Glutamatergic neuron (in vitro differentiated cells): ENCODE measurements around the gene M6PR. TPM values are rescaled to one million over a fixed set of nuclear protein-coding genes. Genes with fewer than 3 reads are reported as not detected.

Source experiments
- DNase-seq: peaks from one replicate; pipeline ENCODE4 v3.0.0; 2022
- H3K27ac Mint-ChIP-seq: one replicate; pipeline ENCODE4 v1.8.0; 2020; ENCODE audit warnings: mild to moderate bottlenecking, mixed read lengths, inconsistent platforms; ENCODE audit not compliant: unreplicated experiment
- H3K27me3 Mint-ChIP-seq: one replicate; pipeline ENCODE4 v1.8.0; 2020; ENCODE audit warnings: mild to moderate bottlenecking, moderate library complexity, mixed read lengths, inconsistent platforms; ENCODE audit not compliant: unreplicated experiment
- H3K36me3 Mint-ChIP-seq: one replicate; pipeline ENCODE4 v1.8.0; 2020; ENCODE audit warnings: mild to moderate bottlenecking, mixed read lengths, inconsistent platforms; ENCODE audit not compliant: unreplicated experiment
- H3K4me1 Mint-ChIP-seq: one replicate; pipeline ENCODE4 v1.8.0; 2020; ENCODE audit warnings: mild to moderate bottlenecking, low read depth, mixed read lengths, inconsistent platforms; ENCODE audit not compliant: unreplicated experiment
- H3K4me3 Mint-ChIP-seq: one replicate; pipeline ENCODE4 v1.8.0; 2020; ENCODE audit warnings: mild to moderate bottlenecking, mixed read lengths, inconsistent platforms; ENCODE audit not compliant: unreplicated experiment
- H3K9me3 Mint-ChIP-seq: one replicate; pipeline ENCODE4 v1.8.0; 2020; ENCODE audit warnings: mild to moderate bottlenecking, moderate library complexity, mixed read lengths, inconsistent platforms; ENCODE audit not compliant: unreplicated experiment
- long read RNA-seq: library from polyadenylated mRNA; unstranded; transcript quantifications from one replicate; pipeline ENCODE4 v2.0.0, GENCODE V29; 2020; ENCODE audit not compliant: unreplicated experiment
- total RNA-seq: library from RNA; stranded (reverse); fragmentation: NEBNext Ultra II Directional; extraction: Animal tissue kit (Norgen Biotek cat#: 25700); gene quantifications from one replicate; pipeline ENCODE4 v1.2.1, GENCODE V29; 2021; ENCODE audit not compliant: unreplicated experiment
- TF ChIP-seq, protein P1 (sequence below): fragments of 200-600 bp; sonication (generic); IDR thresholded peaks from one replicate; pipeline ENCODE4 v1.5.0; 2021; ENCODE audit not compliant: partially characterized antibody, unreplicated experiment

M6PR gene
- 98.8 TPM for total RNA-seq
- long read RNA-seq, transcript M6PR-201 (7 exons, 2,756 nt): major isoform, 43 of 59 reads
- long read RNA-seq, partial matches to known transcripts: 6 of 59 reads
- long read RNA-seq, other reads (novel, unspliced or antisense): 10 of 59 reads

DNA sequence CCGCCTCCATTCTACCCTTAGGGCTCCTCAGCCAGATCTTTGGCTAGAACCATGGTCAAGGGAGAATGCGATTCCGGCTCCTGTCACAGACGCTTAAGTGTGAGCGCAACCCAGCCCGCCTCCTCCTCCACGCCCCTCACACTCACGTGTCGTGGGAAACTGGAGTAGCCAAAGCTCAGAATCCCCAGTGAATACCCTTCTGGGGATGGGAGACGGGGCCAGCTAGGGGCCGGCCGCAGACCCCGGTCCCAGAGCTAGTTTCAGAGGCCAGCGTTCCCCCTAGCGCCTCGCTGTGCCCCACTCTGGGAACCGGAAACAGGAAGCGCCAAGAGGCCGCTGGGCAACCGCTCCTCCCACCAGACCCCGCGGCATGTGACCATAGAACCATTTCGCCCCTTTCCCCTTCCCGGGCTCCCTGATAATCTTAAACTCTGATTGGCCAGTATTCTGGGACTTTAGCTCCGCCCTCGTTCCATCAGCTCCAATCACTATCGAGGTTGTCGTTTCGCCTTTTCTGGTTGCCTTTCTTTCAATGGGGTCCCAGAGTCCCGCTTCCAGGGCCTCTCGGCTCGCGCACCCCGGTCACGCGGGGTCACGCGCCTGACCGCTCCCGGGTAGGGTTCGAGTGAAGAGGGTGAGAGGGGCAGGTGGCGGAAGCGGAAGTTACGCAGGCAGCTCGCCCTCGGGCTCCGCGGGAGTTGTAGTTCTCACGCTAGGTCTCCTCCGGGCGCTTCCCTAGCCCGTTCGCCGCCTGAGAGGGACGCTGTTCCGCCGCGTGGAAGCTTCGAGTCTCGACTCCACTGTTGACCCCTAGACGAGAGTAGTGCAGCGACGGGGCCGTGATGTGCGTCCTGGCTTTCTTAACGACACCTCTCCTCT is at the start of gene M6PR:
Gene M6PR, minus strand, starts transcription at position 304 of the 879 bp plus-strand sequence. CDS start 3,241 bp downstream, outside the sequence.
- H3K27ac Mint-ChIP-seq: peak within 1 kb of the TSS; percentile 92
- H3K4me1 Mint-ChIP-seq: peaks cover 7% of the 10 kb centered on the region
- H3K9me3 Mint-ChIP-seq: peaks cover 6% of the 10 kb centered on the region
- DNase-seq: peak; percentile 92
- peak within 1 kb of the TSS; percentile 100 for H3K4me3 Mint-ChIP-seq
- TF ChIP-seq, protein P1, sequence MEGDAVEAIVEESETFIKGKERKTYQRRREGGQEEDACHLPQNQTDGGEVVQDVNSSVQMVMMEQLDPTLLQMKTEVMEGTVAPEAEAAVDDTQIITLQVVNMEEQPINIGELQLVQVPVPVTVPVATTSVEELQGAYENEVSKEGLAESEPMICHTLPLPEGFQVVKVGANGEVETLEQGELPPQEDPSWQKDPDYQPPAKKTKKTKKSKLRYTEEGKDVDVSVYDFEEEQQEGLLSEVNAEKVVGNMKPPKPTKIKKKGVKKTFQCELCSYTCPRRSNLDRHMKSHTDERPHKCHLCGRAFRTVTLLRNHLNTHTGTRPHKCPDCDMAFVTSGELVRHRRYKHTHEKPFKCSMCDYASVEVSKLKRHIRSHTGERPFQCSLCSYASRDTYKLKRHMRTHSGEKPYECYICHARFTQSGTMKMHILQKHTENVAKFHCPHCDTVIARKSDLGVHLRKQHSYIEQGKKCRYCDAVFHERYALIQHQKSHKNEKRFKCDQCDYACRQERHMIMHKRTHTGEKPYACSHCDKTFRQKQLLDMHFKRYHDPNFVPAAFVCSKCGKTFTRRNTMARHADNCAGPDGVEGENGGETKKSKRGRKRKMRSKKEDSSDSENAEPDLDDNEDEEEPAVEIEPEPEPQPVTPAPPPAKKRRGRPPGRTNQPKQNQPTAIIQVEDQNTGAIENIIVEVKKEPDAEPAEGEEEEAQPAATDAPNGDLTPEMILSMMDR: no peak
- H3K36me3 Mint-ChIP-seq: peaks cover 6% of the 10 kb centered on the region
- H3K27me3 Mint-ChIP-seq: no peaks in the 10 kb centered on the region

DNA sequence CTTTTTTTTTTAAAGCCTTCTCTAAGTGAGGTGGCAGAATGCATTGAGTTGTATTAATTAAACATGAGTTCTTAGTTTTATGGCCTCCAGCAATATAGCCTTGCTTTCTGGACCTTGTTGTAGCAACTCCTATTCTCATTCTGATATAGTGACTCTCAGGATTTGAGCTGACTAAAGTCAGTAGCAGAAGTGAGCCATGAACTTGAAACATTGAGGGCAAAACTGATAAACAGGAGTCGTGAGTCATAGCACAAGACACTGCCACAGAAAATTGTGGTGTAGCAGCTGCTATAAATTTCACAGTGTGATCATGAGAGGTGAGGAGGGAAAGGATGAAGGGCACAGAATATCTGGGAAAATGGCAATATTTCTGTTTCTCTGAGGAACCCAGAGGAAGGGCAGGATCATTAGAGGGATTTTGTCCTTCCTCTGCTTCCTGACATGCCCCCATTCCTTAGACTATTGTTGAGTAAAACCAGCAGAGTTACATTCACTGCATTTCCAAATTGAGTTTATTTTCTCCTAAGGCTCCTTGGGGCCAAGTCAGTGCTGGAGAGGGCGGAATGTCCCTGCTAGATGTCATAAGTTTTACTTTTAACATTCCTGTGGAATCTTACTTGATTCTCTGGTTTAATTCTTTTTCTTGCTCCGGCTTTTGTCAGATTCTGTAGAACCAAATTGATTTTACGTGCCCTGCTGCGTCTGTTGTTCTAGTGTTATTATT is 47.4 kb upstream of the M6PR start:
- H3K27me3 Mint-ChIP-seq: no peaks in the 10 kb centered on the region
- no peak overlapping the region for H3K27ac Mint-ChIP-seq

DNA sequence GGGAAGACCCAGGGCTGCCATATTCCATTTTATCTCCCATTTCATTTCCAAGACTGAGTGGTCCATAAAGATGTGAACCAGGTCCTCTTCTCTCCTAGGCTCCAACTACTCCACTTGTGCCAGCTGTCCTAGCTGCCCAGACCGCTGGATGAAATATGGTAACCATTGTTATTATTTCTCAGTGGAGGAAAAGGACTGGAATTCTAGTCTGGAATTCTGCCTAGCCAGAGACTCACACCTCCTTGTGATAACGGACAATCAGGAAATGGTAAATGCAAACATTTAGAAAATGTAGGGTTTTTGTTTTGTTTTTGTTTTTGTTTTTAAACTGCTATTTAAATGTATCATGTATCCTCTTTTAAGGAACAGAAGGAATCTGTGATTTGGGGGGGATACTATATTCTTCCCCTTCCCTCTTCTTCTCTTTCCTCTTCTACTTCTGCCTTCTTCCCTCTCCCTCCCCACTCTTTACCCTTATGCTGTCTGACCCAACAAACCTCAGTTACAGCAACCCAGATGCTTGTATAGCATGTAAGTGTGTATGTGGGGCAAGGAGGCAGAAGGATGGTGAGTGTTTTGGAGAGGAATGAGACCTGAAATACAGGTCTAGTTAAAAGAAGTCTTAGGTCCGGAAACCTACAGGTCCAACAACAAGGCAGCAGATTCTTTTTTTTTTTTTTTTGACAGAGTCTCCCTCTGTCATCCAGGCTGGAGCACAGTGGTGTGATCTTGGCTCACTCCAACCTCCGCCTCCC is 45.8 kb upstream of the M6PR start:
- no peak overlapping the region for H3K27ac Mint-ChIP-seq
- H3K36me3 Mint-ChIP-seq: no peaks in the 10 kb centered on the region
- no peaks in the 10 kb centered on the region for H3K27me3 Mint-ChIP-seq
- H3K9me3 Mint-ChIP-seq: no peaks in the 10 kb centered on the region
- DNase-seq: no peak
- no peak overlapping the region for H3K4me3 Mint-ChIP-seq
- no peaks in the 10 kb centered on the region for H3K4me1 Mint-ChIP-seq
- TF ChIP-seq, protein P1: no peak

More for the DNA sequence above, 47.4 kb upstream of the M6PR start:
- Mint-ChIP-seq H3K9me3 (no peaks in the 10 kb centered on the region), H3K36me3 (no peaks in the 10 kb centered on the region), H3K4me3 (no peak overlapping the region), H3K4me1 (no peaks in the 10 kb centered on the region)
- DNase-seq: no peak
- TF ChIP-seq, protein P1: no peak

DNA sequence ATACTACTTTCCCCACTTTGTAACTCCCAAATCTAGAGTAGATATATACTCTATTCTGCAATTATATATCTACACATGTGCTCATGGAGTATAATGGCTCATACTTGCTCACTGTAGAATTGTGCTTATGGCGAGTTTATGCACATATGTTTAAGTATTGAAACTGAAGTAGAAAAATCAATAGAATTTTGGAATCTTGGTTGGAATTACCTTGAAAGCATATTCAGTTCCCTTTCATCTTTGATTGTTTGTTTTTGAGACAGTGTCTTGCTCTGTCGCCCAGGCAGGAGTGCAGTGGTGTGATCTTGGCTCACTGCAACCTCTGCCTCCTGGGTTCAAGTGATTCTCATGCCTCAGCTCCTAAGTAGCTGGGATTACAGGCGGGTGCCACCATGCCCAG is 44.4 kb upstream of the M6PR start:
- Mint-ChIP-seq H3K9me3 (no peaks in the 10 kb centered on the region), H3K4me3 (no peak overlapping the region), H3K27ac (no peak overlapping the region), H3K4me1 (no peaks in the 10 kb centered on the region), H3K36me3 (no peaks in the 10 kb centered on the region), H3K27me3 (no peaks in the 10 kb centered on the region)
- no peak for DNase-seq
- TF ChIP-seq, protein P1: no peak
